GM13976 (cell line): ENCODE measurements around the gene UNC5C.

Experiments used
- DNase-seq: peaks from one replicate; pipeline ENCODE4 v3.0.0; 2012; ENCODE audit warnings: low spot score
- in situ Hi-C: fragments of 300-500 bp; cut with MboI; formaldehyde crosslinking; loops from one replicate; pipeline ENCODE4 v1.12.0; 2022; ENCODE audit warnings: low sequenced_read_pairs, mixed read lengths, inconsistent platforms; ENCODE audit not compliant: unreplicated experiment
- TF ChIP-seq, protein P1 (sequence below): IDR thresholded peaks from 2 replicates; pipeline ENCODE4 v1.5.1; 2012; ENCODE audit warnings: borderline replicate concordance, mild to moderate bottlenecking; ENCODE audit not compliant: insufficient read depth; ENCODE audit errors: extremely low read depth, missing control alignments, control extremely low read depth

UNC5C gene

DNA sequence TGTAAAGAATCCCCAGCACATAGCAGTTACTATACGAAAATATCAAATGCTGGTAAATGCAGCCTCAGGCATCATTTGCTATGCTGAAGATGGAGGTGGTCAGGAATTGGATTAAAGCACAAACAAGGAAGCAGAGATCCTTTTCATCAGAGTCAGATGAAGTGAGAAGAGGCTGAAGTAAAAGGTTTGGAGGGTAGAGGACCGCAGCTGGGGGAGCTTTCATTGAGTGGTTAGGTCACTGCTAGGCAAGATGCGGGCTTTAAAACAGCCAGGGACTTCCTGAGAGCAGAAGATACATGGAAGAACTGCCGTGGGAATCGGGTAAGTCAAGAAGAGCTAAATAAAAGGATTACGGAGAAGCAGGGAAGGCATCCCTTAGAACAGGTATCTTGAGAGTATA, 351.4 kb downstream of the UNC5C start:
- in situ Hi-C loops: no loop called here
- no peak for DNase-seq
- TF ChIP-seq, protein P1, sequence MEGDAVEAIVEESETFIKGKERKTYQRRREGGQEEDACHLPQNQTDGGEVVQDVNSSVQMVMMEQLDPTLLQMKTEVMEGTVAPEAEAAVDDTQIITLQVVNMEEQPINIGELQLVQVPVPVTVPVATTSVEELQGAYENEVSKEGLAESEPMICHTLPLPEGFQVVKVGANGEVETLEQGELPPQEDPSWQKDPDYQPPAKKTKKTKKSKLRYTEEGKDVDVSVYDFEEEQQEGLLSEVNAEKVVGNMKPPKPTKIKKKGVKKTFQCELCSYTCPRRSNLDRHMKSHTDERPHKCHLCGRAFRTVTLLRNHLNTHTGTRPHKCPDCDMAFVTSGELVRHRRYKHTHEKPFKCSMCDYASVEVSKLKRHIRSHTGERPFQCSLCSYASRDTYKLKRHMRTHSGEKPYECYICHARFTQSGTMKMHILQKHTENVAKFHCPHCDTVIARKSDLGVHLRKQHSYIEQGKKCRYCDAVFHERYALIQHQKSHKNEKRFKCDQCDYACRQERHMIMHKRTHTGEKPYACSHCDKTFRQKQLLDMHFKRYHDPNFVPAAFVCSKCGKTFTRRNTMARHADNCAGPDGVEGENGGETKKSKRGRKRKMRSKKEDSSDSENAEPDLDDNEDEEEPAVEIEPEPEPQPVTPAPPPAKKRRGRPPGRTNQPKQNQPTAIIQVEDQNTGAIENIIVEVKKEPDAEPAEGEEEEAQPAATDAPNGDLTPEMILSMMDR: no peak

DNA sequence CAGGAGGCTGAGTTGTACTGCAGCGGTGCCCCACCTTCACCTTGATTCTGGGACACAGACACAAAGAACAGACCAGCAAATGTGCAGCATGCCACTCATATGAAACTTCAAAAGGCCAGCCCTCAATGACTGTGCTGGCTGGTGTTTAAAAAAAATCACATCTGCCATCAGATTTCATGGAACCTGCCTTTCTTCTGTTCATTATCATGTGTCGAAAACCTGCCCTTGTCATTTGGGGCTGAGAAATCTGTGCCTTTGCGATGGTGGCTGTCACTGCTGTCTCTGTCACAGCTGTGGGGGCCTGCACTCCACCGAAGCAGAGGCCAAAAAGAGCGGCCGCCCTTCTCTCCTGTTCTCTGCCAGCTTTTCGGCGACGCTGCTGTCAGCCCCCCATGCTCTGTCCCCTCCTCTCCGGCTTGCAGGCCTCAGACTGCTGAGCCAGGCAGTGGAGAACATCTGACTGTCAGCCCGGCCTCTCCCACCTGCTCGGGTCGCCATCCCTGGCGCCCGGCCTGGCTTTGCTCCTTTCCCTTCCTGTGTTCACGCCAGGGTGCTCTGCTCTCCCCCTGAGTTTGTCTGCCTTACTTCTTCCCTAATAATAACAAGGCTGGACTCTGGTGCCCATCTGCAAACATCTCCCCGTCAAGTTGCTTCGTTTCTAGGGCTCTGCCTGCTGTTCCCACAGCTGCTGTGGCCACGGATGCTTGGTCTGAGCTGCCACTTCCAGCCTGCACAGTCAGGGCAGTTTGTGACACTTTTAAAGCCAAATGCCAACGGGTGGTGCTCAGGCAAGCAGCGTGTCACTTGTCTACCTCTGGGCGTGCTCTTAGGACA, 355.2 kb downstream of the UNC5C start:
- TF ChIP-seq, protein P1: no peak

DNA sequence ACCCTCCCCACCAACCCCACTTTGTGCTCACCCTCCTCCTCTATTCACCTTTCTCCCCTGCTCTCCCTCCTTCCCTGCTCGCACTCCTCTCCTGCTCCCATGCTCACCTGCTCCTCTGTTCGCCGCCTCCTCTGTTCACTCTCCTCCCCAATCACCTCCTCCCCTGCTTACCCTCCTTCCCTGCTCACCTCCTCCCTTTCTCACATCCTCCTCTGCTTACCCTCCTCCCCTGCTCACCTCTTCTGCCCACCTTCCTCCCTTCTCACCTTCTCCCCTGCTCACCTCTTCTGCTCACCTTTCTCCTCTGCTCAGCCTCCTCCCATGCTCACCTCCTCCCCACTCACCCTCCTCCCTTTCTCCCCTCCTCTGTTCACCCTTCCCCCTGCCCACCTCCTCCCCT, 357.2 kb downstream of the UNC5C start:
- in situ Hi-C loops: no loop called here
- DNase-seq: no peak
- TF ChIP-seq, protein P1: no peak

More for the DNA sequence above, 355.2 kb downstream of the UNC5C start:
- in situ Hi-C loops: no loop called here
- DNase-seq: no peak

DNA sequence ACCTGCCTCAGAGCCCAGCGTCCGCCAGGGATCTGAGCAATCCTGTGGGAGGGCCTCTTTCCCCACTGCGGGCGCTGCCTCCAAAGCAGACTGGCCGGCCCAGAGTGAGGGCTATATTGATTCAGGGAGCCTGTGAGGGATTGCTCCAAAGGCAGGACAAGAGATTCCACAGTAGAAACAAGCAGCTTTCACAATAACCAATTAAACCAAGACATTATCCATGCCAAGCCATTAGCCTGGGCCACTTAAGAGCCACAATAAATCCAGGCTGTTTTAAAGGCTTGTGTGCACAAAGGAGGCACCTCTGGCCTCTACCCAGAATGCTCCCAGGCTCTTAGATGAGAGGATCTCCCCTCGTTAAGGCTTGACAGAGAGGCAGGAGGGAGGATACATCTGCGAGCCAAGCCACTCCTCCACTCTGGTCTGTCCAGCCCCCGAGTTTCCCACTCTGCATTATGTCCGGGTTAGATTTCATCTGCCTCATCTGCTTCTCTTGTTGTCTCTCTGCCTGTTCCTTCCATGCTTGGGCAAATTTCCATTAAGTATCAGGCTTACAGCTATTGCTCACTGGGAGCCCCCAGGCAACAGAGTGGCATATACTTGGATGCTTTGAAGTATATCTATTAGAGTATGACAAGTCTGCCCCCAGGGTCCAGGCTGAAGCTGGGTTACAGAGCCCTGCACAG, 357.9 kb downstream of the UNC5C start:
- TF ChIP-seq, protein P1: no peak
- no peak for DNase-seq
- in situ Hi-C loops: no loop called here

DNA sequence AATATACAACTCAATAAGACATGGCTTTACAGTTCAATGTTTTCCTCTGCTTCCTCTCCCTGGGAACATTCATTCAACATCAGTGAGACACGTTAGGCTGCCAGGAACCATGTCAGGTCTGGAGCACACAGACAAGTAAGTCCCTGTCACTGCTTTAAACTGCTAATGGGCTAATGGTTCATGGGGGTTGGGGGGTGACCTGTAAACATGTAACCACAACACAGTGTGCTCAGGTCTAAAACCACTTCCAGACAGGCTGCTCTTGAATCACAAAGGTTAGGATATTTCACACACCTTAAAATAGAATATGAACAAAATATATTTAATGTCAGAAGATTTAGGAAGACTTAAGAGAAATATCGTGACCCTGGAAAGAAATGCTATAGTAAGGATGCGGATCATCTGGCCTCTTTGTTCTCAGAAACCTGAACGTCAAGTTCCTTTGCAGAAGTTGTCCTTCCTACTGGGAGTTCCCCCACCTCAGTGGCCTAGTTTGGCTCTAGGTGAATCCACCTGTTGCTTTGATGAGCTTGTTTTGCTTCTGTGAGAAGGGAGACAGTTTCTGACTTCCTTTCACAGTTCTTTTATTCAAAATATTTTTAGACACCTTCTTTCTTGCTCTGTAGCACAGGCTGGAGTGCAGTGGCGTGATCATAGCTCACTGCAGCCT, 359.9 kb downstream of the UNC5C start:
- TF ChIP-seq, protein P1: no peak
- in situ Hi-C loops: no loop called here
- DNase-seq: no peak

DNA sequence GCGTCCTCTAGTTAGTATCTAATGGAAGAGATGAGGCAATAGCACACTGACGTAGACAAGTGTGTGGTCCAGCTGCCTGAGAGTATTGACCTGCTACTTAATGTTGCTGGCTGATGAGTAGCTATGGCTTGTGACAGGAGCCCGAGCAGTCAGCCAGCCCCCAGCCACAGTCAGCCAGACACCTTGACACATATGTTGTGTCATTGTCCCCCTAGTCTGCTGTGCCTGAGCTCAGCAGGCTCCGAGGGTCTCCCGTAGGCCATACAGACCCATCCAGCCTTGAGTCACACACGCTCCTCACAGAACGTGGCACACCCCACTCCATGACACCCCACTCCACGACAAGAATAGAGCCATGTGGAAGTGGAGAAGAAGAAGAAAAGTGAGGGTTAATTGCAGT, 362.1 kb downstream of the UNC5C start:
- TF ChIP-seq, protein P1: no peak
- in situ Hi-C loops: no loop called here
- DNase-seq: no peak
